HG02884 (cell line): Measurements from ENCODE around the gene UBA6.
A peak's percentile ranks its signal among the peaks of the same experiment; 100 is the strongest.

ENCODE experiments used
- ATAC-seq: cut with Tn5 transposase; IDR thresholded peaks from one replicate; pipeline ENCODE4 v1.9.1; 2021; ENCODE audit warnings: mild to moderate bottlenecking, moderate library complexity; ENCODE audit not compliant: unreplicated experiment

UBA6 gene

GRCh38 chr4:67581208-67581857 is 119.6 kb downstream of the UBA6 start:
- ATAC-seq = peak; percentile 51

- ATAC-seq = peak; percentile 42
Observed at GRCh38 chr4:67580577-67580976, 120.4 kb downstream of the UBA6 start.

- peak; percentile 37 for ATAC-seq
Observed at GRCh38 chr4:67576538-67576937, 124.4 kb downstream of the UBA6 start.

GRCh38 chr4:67576059-67576466 is 124.9 kb downstream of the UBA6 start:
- ATAC-seq = no peak

GRCh38 chr4:67575232-67576058 is 125.5 kb downstream of the UBA6 start:
- ATAC-seq = peak; percentile 88

- ATAC-seq = no peak
Observed at GRCh38 chr4:67573193-67573592, 127.8 kb downstream of the UBA6 start.

- ATAC-seq = no peak
Observed at GRCh38 chr4:67571975-67572374, 129.0 kb downstream of the UBA6 start.

GRCh38 chr4:67570537-67570936 is 130.4 kb downstream of the UBA6 start:
- no peak for ATAC-seq

- no peak for ATAC-seq
Observed at GRCh38 chr4:67568820-67569219, 132.1 kb downstream of the UBA6 start.

- no peak for ATAC-seq
Observed at GRCh38 chr4:67566335-67566734, 134.6 kb downstream of the UBA6 start.

GRCh38 chr4:67565284-67565683 is 135.7 kb downstream of the UBA6 start:
- ATAC-seq = no peak
